HUES6 (cell line): ENCODE measurements around the gene KCNN3.
"Not testable (repeated sequence)": the region's sequence is repeated elsewhere in the genome, so short reads cannot be mapped to it uniquely, and the experiment has no call there.

Experiments used
- H3K27ac ChIP-seq: 2 replicates; pipeline ENCODE4 v1.7.0; 2013; ENCODE audit warnings: low read depth, mild to moderate bottlenecking, low read length, inconsistent platforms
- H3K27me3 ChIP-seq: 2 replicates; pipeline ENCODE4 v1.6.1; 2013; ENCODE audit warnings: low read length; ENCODE audit not compliant: control insufficient read depth, insufficient read depth
- H3K36me3 ChIP-seq: 2 replicates; pipeline ENCODE4 v1.6.1; 2013; ENCODE audit warnings: low read length; ENCODE audit not compliant: control insufficient read depth, insufficient read depth
- H3K4me1 ChIP-seq: 2 replicates; pipeline ENCODE4 v1.6.1; 2013; ENCODE audit warnings: low read length; ENCODE audit not compliant: control insufficient read depth, insufficient read depth
- H3K4me3 ChIP-seq: 2 replicates; pipeline ENCODE4 v1.5.1; 2013; ENCODE audit warnings: low read depth, low read length
- H3K9ac ChIP-seq: one replicate; pipeline ENCODE4 v1.6.1; 2013; ENCODE audit warnings: mild to moderate bottlenecking, low read length
- H3K9me3 ChIP-seq: 2 replicates; pipeline ENCODE4 v1.6.1; 2013; ENCODE audit warnings: low read depth, low read length; ENCODE audit not compliant: control insufficient read depth, insufficient read depth

Gene KCNN3

GRCh38 chr1:154697710-154698109, 172.4 kb downstream of the KCNN3 start:
- H3K36me3 ChIP-seq, result no peaks in the 10 kb centered on the region
- no peak overlapping the region for H3K4me3 ChIP-seq
- H3K4me1 ChIP-seq, result no peaks in the 10 kb centered on the region
- no peak overlapping the region for H3K9ac ChIP-seq
- H3K27me3 ChIP-seq, result no peaks in the 10 kb centered on the region
- H3K27ac ChIP-seq, result no peak overlapping the region
- no peaks in the 10 kb centered on the region for H3K9me3 ChIP-seq

- H3K4me3 ChIP-seq, result no peak overlapping the region
- H3K9ac ChIP-seq, result no peak overlapping the region
- no peaks in the 10 kb centered on the region for H3K4me1 ChIP-seq
- H3K27ac ChIP-seq, result no peak overlapping the region
- H3K36me3 ChIP-seq, result no peaks in the 10 kb centered on the region
- no peaks in the 10 kb centered on the region for H3K27me3 ChIP-seq
- no peaks in the 10 kb centered on the region for H3K9me3 ChIP-seq
These were observed 173.6 kb downstream of the KCNN3 start for GRCh38 chr1:154696456-154696855.

GRCh38 chr1:154695985-154696384, 174.1 kb downstream of the KCNN3 start:
- Histone ChIP-seq H3K36me3 (no peaks in the 10 kb centered on the region), H3K4me3 (no peak overlapping the region), H3K27me3 (no peaks in the 10 kb centered on the region), H3K9me3 (no peaks in the 10 kb centered on the region), H3K4me1 (no peaks in the 10 kb centered on the region), H3K27ac (no peak overlapping the region), H3K9ac (no peak overlapping the region)

GRCh38 chr1:154694995-154695394, 175.1 kb downstream of the KCNN3 start:
- no peaks in the 10 kb centered on the region for H3K36me3 ChIP-seq
- no peak overlapping the region for H3K4me3 ChIP-seq
- H3K4me1 ChIP-seq, result no peaks in the 10 kb centered on the region
- H3K9me3 ChIP-seq, result no peaks in the 10 kb centered on the region
- H3K27ac ChIP-seq, result no peak overlapping the region
- no peak overlapping the region for H3K9ac ChIP-seq
- no peaks in the 10 kb centered on the region for H3K27me3 ChIP-seq

- Histone ChIP-seq H3K9ac (no peak overlapping the region), H3K27me3 (no peaks in the 10 kb centered on the region), H3K36me3 (no peaks in the 10 kb centered on the region), H3K4me1 (no peaks in the 10 kb centered on the region), H3K9me3 (no peaks in the 10 kb centered on the region), H3K4me3 (no peak overlapping the region), H3K27ac (no peak overlapping the region)
These were observed 181.0 kb downstream of the KCNN3 start for GRCh38 chr1:154689083-154689482.

- Histone ChIP-seq H3K27ac (no peak overlapping the region), H3K4me3 (no peak overlapping the region), H3K4me1 (no peaks in the 10 kb centered on the region), H3K36me3 (no peaks in the 10 kb centered on the region), H3K27me3 (no peaks in the 10 kb centered on the region), H3K9ac (no peak overlapping the region), H3K9me3 (0 out of 2 replicates have a peak, but pooled peaks cover 4% of the 10 kb centered on the region)
These were observed 183.6 kb downstream of the KCNN3 start for GRCh38 chr1:154686507-154686906.

- H3K27me3 ChIP-seq, result no peaks in the 10 kb centered on the region
- no peaks in the 10 kb centered on the region for H3K36me3 ChIP-seq
- peaks cover 14% of the 10 kb centered on the region for H3K9me3 ChIP-seq
- no peak overlapping the region for H3K9ac ChIP-seq
- H3K4me3 ChIP-seq, result no peak overlapping the region
- no peaks in the 10 kb centered on the region for H3K4me1 ChIP-seq
- no peak overlapping the region for H3K27ac ChIP-seq
These were observed 186.3 kb downstream of the KCNN3 start for GRCh38 chr1:154683820-154684219.

- Histone ChIP-seq H3K9ac (no peak overlapping the region), H3K9me3 (peaks cover 15% of the 10 kb centered on the region), H3K36me3 (no peaks in the 10 kb centered on the region), H3K27me3 (no peaks in the 10 kb centered on the region), H3K4me1 (no peaks in the 10 kb centered on the region), H3K4me3 (no peak overlapping the region), H3K27ac (no peak overlapping the region)
These were observed 187.8 kb downstream of the KCNN3 start for GRCh38 chr1:154682254-154682653.

- H3K27me3 ChIP-seq, H3K9ac ChIP-seq, H3K4me3 ChIP-seq, H3K27ac ChIP-seq, H3K36me3 ChIP-seq, H3K4me1 ChIP-seq: not testable (repeated sequence)
- H3K9me3 ChIP-seq, result peaks cover 15% of the 10 kb centered on the region
These were observed 192.2 kb downstream of the KCNN3 start for GRCh38 chr1:154677844-154678243.

- not testable (repeated sequence) for H3K27me3 ChIP-seq, H3K9ac ChIP-seq, H3K4me3 ChIP-seq, H3K36me3 ChIP-seq, H3K4me1 ChIP-seq, H3K27ac ChIP-seq
- peaks cover 11% of the 10 kb centered on the region for H3K9me3 ChIP-seq
These were observed 193.2 kb downstream of the KCNN3 start for GRCh38 chr1:154676847-154677246.

GRCh38 chr1:154674456-154674855, 195.6 kb downstream of the KCNN3 start:
- H3K9me3 ChIP-seq, H3K36me3 ChIP-seq, H3K9ac ChIP-seq, H3K27ac ChIP-seq, H3K4me3 ChIP-seq, H3K4me1 ChIP-seq, H3K27me3 ChIP-seq: not testable (repeated sequence)

GRCh38 chr1:154672245-154672644, 197.8 kb downstream of the KCNN3 start:
- not testable (repeated sequence) for H3K9ac ChIP-seq, H3K27ac ChIP-seq, H3K27me3 ChIP-seq, H3K9me3 ChIP-seq, H3K4me3 ChIP-seq, H3K4me1 ChIP-seq, H3K36me3 ChIP-seq
